ENCODE data around the gene MLLT3.

MLLT3 gene

GRCh38 chr9:20532584-20532983 lies 89.7 kb downstream of the MLLT3 start:
- H4K8ac ChIP-seq (ENCODE audit: low read depth, low read length): no peak overlapping the region
- H3K27ac ChIP-seq (ENCODE audit: low read depth, low read length): no peak overlapping the region
- H3K18ac ChIP-seq (ENCODE audit: low read length): no peak overlapping the region
- no peaks in the 10 kb centered on the region for H3K27me3 ChIP-seq (ENCODE audit: insufficient read depth, low read length)
- no peaks in the 10 kb centered on the region for H3K36me3 ChIP-seq (ENCODE audit: control insufficient read depth in 1 of 2, insufficient read depth in 2 of 2, low read length in 2 of 2)
- no CpG with 5 or more reads among the region's 4 CpGs for WGBS (ENCODE audit: extremely low coverage, insufficient coverage, insufficient read length)
- no peak overlapping the region for H3K4ac ChIP-seq (ENCODE audit: low read depth, low read length)
- no peak overlapping the region for H2AFZ ChIP-seq (ENCODE audit: insufficient read depth, low read length, poor library complexity)
- DNase-seq: no peak
- no peak overlapping the region for H2BK12ac ChIP-seq (ENCODE audit: low read length)
- H3K4me1 ChIP-seq (ENCODE audit: control insufficient read depth in 1 of 2, insufficient read depth in 2 of 2, low read length in 2 of 2): no peaks in the 10 kb centered on the region
- no peak overlapping the region for H3K23ac ChIP-seq (ENCODE audit: low read length)
- H4K91ac ChIP-seq (ENCODE audit: low read depth, low read length): no peak overlapping the region
- no peaks in the 10 kb centered on the region for H3K79me2 ChIP-seq (ENCODE audit: control insufficient read depth, insufficient read depth, low read length, poor library complexity)
- no peak overlapping the region for H2BK5ac ChIP-seq (ENCODE audit: low read depth, low read length, poor library complexity)
- H3K79me1 ChIP-seq (ENCODE audit: low read length): no peaks in the 10 kb centered on the region
- no peak overlapping the region for H3K9ac ChIP-seq (ENCODE audit: low read length)
- H3K9me3 ChIP-seq (ENCODE audit: insufficient read depth, low read depth, low read length): no peaks in the 10 kb centered on the region
- H2BK120ac ChIP-seq (ENCODE audit: insufficient read depth, low read length, poor library complexity): no peak overlapping the region
- H3K4me2 ChIP-seq (ENCODE audit: low read length): no peak overlapping the region
- no peak overlapping the region for H3K4me3 ChIP-seq (ENCODE audit: low read depth, low read length)
- H4K12ac ChIP-seq (ENCODE audit: low read depth, low read length): no peak overlapping the region
- no peak overlapping the region for H2AK5ac ChIP-seq (ENCODE audit: low read length)
- no peak overlapping the region for H3K14ac ChIP-seq (ENCODE audit: low read length)

- H2BK120ac ChIP-seq (ENCODE audit: insufficient read depth, low read length, poor library complexity): no peak overlapping the region
- no peak overlapping the region for H2BK12ac ChIP-seq (ENCODE audit: low read length)
- no peaks in the 10 kb centered on the region for H3K79me1 ChIP-seq (ENCODE audit: low read length)
- H3K9me3 ChIP-seq (ENCODE audit: insufficient read depth, low read depth, low read length): no peaks in the 10 kb centered on the region
- H4K8ac ChIP-seq (ENCODE audit: low read depth, low read length): no peak overlapping the region
- no peak overlapping the region for H3K18ac ChIP-seq (ENCODE audit: low read length)
- no peak overlapping the region for H3K9ac ChIP-seq (ENCODE audit: low read length)
- no CpG with 5 or more reads among the region's 2 CpGs for WGBS (ENCODE audit: extremely low coverage, insufficient coverage, insufficient read length)
- H3K27me3 ChIP-seq (ENCODE audit: insufficient read depth, low read length): no peaks in the 10 kb centered on the region
- H3K23ac ChIP-seq (ENCODE audit: low read length): no peak overlapping the region
- no peaks in the 10 kb centered on the region for H3K36me3 ChIP-seq (ENCODE audit: control insufficient read depth in 1 of 2, insufficient read depth in 2 of 2, low read length in 2 of 2)
- no peak for DNase-seq
- H3K79me2 ChIP-seq (ENCODE audit: control insufficient read depth, insufficient read depth, low read length, poor library complexity): no peaks in the 10 kb centered on the region
- no peak overlapping the region for H2BK5ac ChIP-seq (ENCODE audit: low read depth, low read length, poor library complexity)
- H3K27ac ChIP-seq (ENCODE audit: low read depth, low read length): no peak overlapping the region
- no peak overlapping the region for H3K14ac ChIP-seq (ENCODE audit: low read length)
- H4K12ac ChIP-seq (ENCODE audit: low read depth, low read length): no peak overlapping the region
- H4K91ac ChIP-seq (ENCODE audit: low read depth, low read length): no peak overlapping the region
- no peak overlapping the region for H2AK5ac ChIP-seq (ENCODE audit: low read length)
- H3K4me3 ChIP-seq (ENCODE audit: low read depth, low read length): no peak overlapping the region
- no peaks in the 10 kb centered on the region for H3K4me1 ChIP-seq (ENCODE audit: control insufficient read depth in 1 of 2, insufficient read depth in 2 of 2, low read length in 2 of 2)
- no peak overlapping the region for H3K4me2 ChIP-seq (ENCODE audit: low read length)
- no peak overlapping the region for H2AFZ ChIP-seq (ENCODE audit: insufficient read depth, low read length, poor library complexity)
- no peak overlapping the region for H3K4ac ChIP-seq (ENCODE audit: low read depth, low read length)
Measured at GRCh38 chr9:20529837-20530236, 92.5 kb downstream of the MLLT3 start.

- no peaks in the 10 kb centered on the region for H3K79me1 ChIP-seq (ENCODE audit: low read length)
- H3K14ac ChIP-seq (ENCODE audit: low read length): no peak overlapping the region
- H3K27ac ChIP-seq (ENCODE audit: low read depth, low read length): no peak overlapping the region
- no peaks in the 10 kb centered on the region for H3K79me2 ChIP-seq (ENCODE audit: control insufficient read depth, insufficient read depth, low read length, poor library complexity)
- no peak overlapping the region for H3K23ac ChIP-seq (ENCODE audit: low read length)
- no peak overlapping the region for H4K8ac ChIP-seq (ENCODE audit: low read depth, low read length)
- no peaks in the 10 kb centered on the region for H3K36me3 ChIP-seq (ENCODE audit: control insufficient read depth in 1 of 2, insufficient read depth in 2 of 2, low read length in 2 of 2)
- no peaks in the 10 kb centered on the region for H3K9me3 ChIP-seq (ENCODE audit: insufficient read depth, low read depth, low read length)
- no peak overlapping the region for H3K4me2 ChIP-seq (ENCODE audit: low read length)
- H3K4me3 ChIP-seq (ENCODE audit: low read depth, low read length): no peak overlapping the region
- H2AK5ac ChIP-seq (ENCODE audit: low read length): no peak overlapping the region
- no CpG with 5 or more reads among the region's 5 CpGs for WGBS (ENCODE audit: extremely low coverage, insufficient coverage, insufficient read length)
- H3K18ac ChIP-seq (ENCODE audit: low read length): no peak overlapping the region
- no peak overlapping the region for H4K91ac ChIP-seq (ENCODE audit: low read depth, low read length)
- H3K27me3 ChIP-seq (ENCODE audit: insufficient read depth, low read length): no peaks in the 10 kb centered on the region
- H3K9ac ChIP-seq (ENCODE audit: low read length): no peak overlapping the region
- no peak overlapping the region for H2BK5ac ChIP-seq (ENCODE audit: low read depth, low read length, poor library complexity)
- DNase-seq: no peak
- no peak overlapping the region for H2BK120ac ChIP-seq (ENCODE audit: insufficient read depth, low read length, poor library complexity)
- no peak overlapping the region for H2AFZ ChIP-seq (ENCODE audit: insufficient read depth, low read length, poor library complexity)
- no peak overlapping the region for H4K12ac ChIP-seq (ENCODE audit: low read depth, low read length)
- H3K4me1 ChIP-seq (ENCODE audit: control insufficient read depth in 1 of 2, insufficient read depth in 2 of 2, low read length in 2 of 2): no peaks in the 10 kb centered on the region
- H2BK12ac ChIP-seq (ENCODE audit: low read length): no peak overlapping the region
- H3K4ac ChIP-seq (ENCODE audit: low read depth, low read length): no peak overlapping the region
Measured at GRCh38 chr9:20528253-20528652, 94.0 kb downstream of the MLLT3 start.

GRCh38 chr9:20526500-20527319 lies 95.6 kb downstream of the MLLT3 start:
- no peak overlapping the region for H3K27ac ChIP-seq (ENCODE audit: low read depth, low read length)
- H4K91ac ChIP-seq (ENCODE audit: low read depth, low read length): no peak overlapping the region
- H2BK12ac ChIP-seq (ENCODE audit: low read length): no peak overlapping the region
- no peak overlapping the region for H2BK120ac ChIP-seq (ENCODE audit: insufficient read depth, low read length, poor library complexity)
- H2AFZ ChIP-seq (ENCODE audit: insufficient read depth, low read length, poor library complexity): no peak overlapping the region
- peak; percentile 26 to 72 for DNase-seq
- no peaks in the 10 kb centered on the region for H3K79me2 ChIP-seq (ENCODE audit: control insufficient read depth, insufficient read depth, low read length, poor library complexity)
- H3K36me3 ChIP-seq (ENCODE audit: control insufficient read depth in 1 of 2, insufficient read depth in 2 of 2, low read length in 2 of 2): no peaks in the 10 kb centered on the region
- H3K4me2 ChIP-seq (ENCODE audit: low read length): no peak overlapping the region
- no peaks in the 10 kb centered on the region for H3K4me1 ChIP-seq (ENCODE audit: control insufficient read depth in 1 of 2, insufficient read depth in 2 of 2, low read length in 2 of 2)
- no peak overlapping the region for H3K4ac ChIP-seq (ENCODE audit: low read depth, low read length)
- H3K23ac ChIP-seq (ENCODE audit: low read length): no peak overlapping the region
- no CpG with 5 or more reads among the region's 1 CpG for WGBS (ENCODE audit: extremely low coverage, insufficient coverage, insufficient read length)
- H3K9me3 ChIP-seq (ENCODE audit: insufficient read depth, low read depth, low read length): no peaks in the 10 kb centered on the region
- no peak overlapping the region for H2AK5ac ChIP-seq (ENCODE audit: low read length)
- no peak overlapping the region for H4K12ac ChIP-seq (ENCODE audit: low read depth, low read length)
- no peak overlapping the region for H4K8ac ChIP-seq (ENCODE audit: low read depth, low read length)
- H3K14ac ChIP-seq (ENCODE audit: low read length): no peak overlapping the region
- no peak overlapping the region for H3K18ac ChIP-seq (ENCODE audit: low read length)
- H3K4me3 ChIP-seq (ENCODE audit: low read depth, low read length): no peak overlapping the region
- H3K27me3 ChIP-seq (ENCODE audit: insufficient read depth, low read length): no peaks in the 10 kb centered on the region
- no peak overlapping the region for H3K9ac ChIP-seq (ENCODE audit: low read length)
- H2BK5ac ChIP-seq (ENCODE audit: low read depth, low read length, poor library complexity): no peak overlapping the region
- no peaks in the 10 kb centered on the region for H3K79me1 ChIP-seq (ENCODE audit: low read length)

All from trophoblast cell (in vitro differentiated cells and primary cell).